OCI-LY7 (cell line): ENCODE data around the gene ZNF445.

ENCODE experiments used
- EZH2phosphoT487 ChIP-seq: fragments of 200-600 bp; sonication (generic); IDR thresholded peaks from 2 replicates; pipeline ENCODE4 v1.6.1; 2018; ENCODE audit warnings: low read depth, borderline replicate concordance, mild to moderate bottlenecking, mixed run types, antibody characterized with exemption, low read length, moderate library complexity, mixed read lengths
- TF ChIP-seq, protein P1 (sequence below): fragments of 200-600 bp; sonication (generic); conservative IDR thresholded peaks from 2 replicates; pipeline ENCODE4 v1.5.1; 2014; ENCODE audit warnings: mild to moderate bottlenecking, antibody characterized with exemption, low read length, moderate library complexity, mixed read lengths

DNA sequence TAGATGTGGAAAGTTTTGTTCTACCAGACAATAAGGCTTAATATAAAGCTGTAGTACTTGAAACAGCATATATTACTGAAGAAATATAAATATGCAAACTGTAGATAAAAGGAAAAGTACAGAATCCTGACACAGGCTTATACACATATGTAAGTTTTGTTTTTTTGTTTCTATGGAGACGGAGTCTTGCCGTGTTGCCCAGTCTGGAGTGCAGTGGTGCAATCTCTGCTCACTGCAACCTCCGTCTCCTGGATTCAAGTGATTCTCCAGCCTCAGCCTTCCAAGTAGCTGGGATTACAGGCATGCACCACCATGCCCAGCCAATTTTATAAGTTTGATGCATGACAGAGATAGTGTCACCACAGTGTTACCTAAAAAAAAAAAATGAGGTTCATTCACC, 29.1 kb upstream of the ZNF445 start:
- TF ChIP-seq, protein P1, sequence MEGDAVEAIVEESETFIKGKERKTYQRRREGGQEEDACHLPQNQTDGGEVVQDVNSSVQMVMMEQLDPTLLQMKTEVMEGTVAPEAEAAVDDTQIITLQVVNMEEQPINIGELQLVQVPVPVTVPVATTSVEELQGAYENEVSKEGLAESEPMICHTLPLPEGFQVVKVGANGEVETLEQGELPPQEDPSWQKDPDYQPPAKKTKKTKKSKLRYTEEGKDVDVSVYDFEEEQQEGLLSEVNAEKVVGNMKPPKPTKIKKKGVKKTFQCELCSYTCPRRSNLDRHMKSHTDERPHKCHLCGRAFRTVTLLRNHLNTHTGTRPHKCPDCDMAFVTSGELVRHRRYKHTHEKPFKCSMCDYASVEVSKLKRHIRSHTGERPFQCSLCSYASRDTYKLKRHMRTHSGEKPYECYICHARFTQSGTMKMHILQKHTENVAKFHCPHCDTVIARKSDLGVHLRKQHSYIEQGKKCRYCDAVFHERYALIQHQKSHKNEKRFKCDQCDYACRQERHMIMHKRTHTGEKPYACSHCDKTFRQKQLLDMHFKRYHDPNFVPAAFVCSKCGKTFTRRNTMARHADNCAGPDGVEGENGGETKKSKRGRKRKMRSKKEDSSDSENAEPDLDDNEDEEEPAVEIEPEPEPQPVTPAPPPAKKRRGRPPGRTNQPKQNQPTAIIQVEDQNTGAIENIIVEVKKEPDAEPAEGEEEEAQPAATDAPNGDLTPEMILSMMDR = no peak
- TF ChIP-seq EZH2phosphoT487 = no peak
